CD8-positive, alpha-beta memory T cell (primary cell): ENCODE measurements around the gene ITGA3. TPM values are rescaled to one million over a fixed set of nuclear protein-coding genes. Genes with fewer than 3 reads are reported as not detected.

ENCODE experiments used
- CTCF ChIA-PET: fragments of 350-600 bp; sonication (Branson Sonifier 250); formaldehyde crosslinking; loops from one replicate; lab custom pipeline; 2021; ENCODE audit warnings: antibody characterized with exemption; lab: Charles Lee
- POLR2A ChIA-PET: fragments of 350-600 bp; sonication (Branson Sonifier 250); formaldehyde crosslinking; loops from one replicate; lab custom pipeline; 2021; ENCODE audit warnings: antibody characterized with exemption; lab: Charles Lee
- DNase-seq, 5 donors: peaks; one replicate each; pipeline versions ENCODE4 v3.0.0 to v3.0.0-alpha.2; 2020 to 2022; ENCODE audit warnings: mixed read lengths in 1 of 5
- H3K27ac ChIP-seq: one replicate; pipeline ENCODE4 v1.7.0; 2013; ENCODE audit warnings: low read depth, mild to moderate bottlenecking, low read length, moderate library complexity
- H3K27me3 ChIP-seq: 2 replicates; pipeline ENCODE4 v1.7.0; 2013; ENCODE audit warnings: low read length, mild to moderate bottlenecking; ENCODE audit not compliant: insufficient read depth, poor library complexity, severe bottlenecking
- H3K36me3 ChIP-seq: 2 replicates; pipeline ENCODE4 v1.7.0; 2013; ENCODE audit warnings: mild to moderate bottlenecking, low read length, moderate library complexity; ENCODE audit not compliant: insufficient read depth
- H3K4me1 ChIP-seq: 2 replicates; pipeline ENCODE4 v1.7.0; 2013; ENCODE audit warnings: mild to moderate bottlenecking, low read length, moderate library complexity; ENCODE audit not compliant: insufficient read depth
- H3K4me3 ChIP-seq: 2 replicates; pipeline ENCODE4 v1.7.0; 2013; ENCODE audit warnings: mild to moderate bottlenecking, low read length
- H3K9me3 ChIP-seq: 2 replicates; pipeline ENCODE4 v1.7.0; 2013; ENCODE audit warnings: mild to moderate bottlenecking, low read length
- H3K27ac Mint-ChIP-seq, 8 donors: one replicate each; pipeline ENCODE4 v1.8.0; 2020 to 2021; ENCODE audit warnings: mixed read lengths in 8 of 8, mild to moderate bottlenecking in 6 of 8, inconsistent platforms in 3 of 8, moderate library complexity in 3 of 8
- H3K27me3 Mint-ChIP-seq, 2 donors: one replicate each; pipeline ENCODE4 v1.8.0; 2020 to 2021; ENCODE audit warnings: mixed read lengths in 2 of 2, mild to moderate bottlenecking in 1 of 2, moderate library complexity in 1 of 2
- H3K36me3 Mint-ChIP-seq, 3 donors: one replicate each; pipeline ENCODE4 v1.8.0; 2020 to 2021; ENCODE audit warnings: mixed read lengths in 3 of 3, inconsistent platforms in 1 of 3, mild to moderate bottlenecking in 1 of 3
- H3K4me1 Mint-ChIP-seq, 3 donors: one replicate each; pipeline ENCODE4 v1.8.0; 2020 to 2021; ENCODE audit warnings: mixed read lengths in 3 of 3, inconsistent platforms in 1 of 3, mild to moderate bottlenecking in 1 of 3
- H3K4me3 Mint-ChIP-seq, 7 donors: one replicate each; pipeline ENCODE4 v1.8.0; 2020 to 2021; ENCODE audit warnings: mixed read lengths in 7 of 7, mild to moderate bottlenecking in 6 of 7, moderate library complexity in 4 of 7, inconsistent platforms in 2 of 7
- H3K9me3 Mint-ChIP-seq, 5 donors: one replicate each; pipeline ENCODE4 v1.8.0; 2020 to 2022; ENCODE audit warnings: mixed read lengths in 5 of 5, mild to moderate bottlenecking in 3 of 5, moderate library complexity in 2 of 5, inconsistent platforms in 1 of 5
- polyA plus RNA-seq: library from polyadenylated mRNA; unstranded; fragments of 300-500 nt; fragmentation: Illumina TruSeq; gene quantifications from one replicate; pipeline ENCODE4 v1.2.3, GENCODE V29; 2021
- total RNA-seq, 2 experiments: library from RNA; stranded (reverse); gene quantifications; one replicate each; pipeline ENCODE4 v1.2.3, GENCODE V29; 2021

Gene ITGA3
- total and polyA plus RNA-seq, 3 experiments from 2014 or later, result 2.7 to 12.5 (median 11.8) TPM

DNA sequence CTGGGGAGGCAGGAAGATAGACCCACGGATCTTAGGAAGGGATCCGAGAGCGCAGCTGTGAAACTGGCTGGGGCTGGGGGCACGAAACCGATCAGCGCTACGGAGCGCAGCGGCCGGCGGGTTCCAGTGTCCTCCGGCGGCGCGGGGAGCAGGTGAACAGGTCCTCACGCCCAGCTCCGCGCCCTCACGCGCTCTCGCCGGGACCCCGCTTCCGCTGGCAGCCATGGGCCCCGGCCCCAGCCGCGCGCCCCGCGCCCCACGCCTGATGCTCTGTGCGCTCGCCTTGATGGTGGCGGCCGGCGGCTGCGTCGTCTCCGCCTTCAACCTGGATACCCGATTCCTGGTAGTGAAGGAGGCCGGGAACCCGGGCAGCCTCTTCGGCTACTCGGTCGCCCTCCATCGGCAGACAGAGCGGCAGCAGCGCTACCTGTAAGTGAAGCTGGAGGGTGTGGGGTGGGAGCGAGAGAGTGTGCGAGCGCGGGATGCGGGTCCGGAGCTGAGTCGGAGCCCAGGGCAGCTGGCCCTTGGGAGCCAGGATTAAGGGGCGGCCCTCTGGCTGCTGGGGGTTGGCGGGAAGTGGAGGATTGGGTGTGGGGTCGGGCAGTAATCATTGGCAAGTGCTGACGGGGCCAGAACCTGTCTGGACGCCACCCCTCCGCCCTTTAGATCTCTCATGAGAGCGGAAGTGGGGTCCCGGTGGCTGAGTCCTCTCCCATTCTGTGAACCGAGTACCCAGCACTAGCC lies 479 bp downstream of the ITGA3 start:
- ChIA-PET CTCF (interaction anchor here (0.9 to 6.0 kb wide), 9 partner anchors 10 to 500 kb away, joined by 3 to 27 read pairs (median 5); no protein-coding TSS in a partner anchor), POLR2A (interaction anchor here (0.5 to 0.8 kb wide), 4 partner anchors 24 to 124 kb away, joined by 3 to 4 read pairs (median 3); no protein-coding TSS in a partner anchor)
- Mint-ChIP-seq H3K4me1 (peaks cover 19 to 31% (median 25%) of the 10 kb centered on the region in 3 donors), H3K9me3 (no peaks in the 10 kb centered on the region), H3K27me3 (no peaks in the 10 kb centered on the region), H3K27ac (peak overlapping the region in 7 of 8 donors; percentile 35 to 79 (median 50)), H3K36me3 (peaks cover 0 to 11% (median 2%) of the 10 kb centered on the region in 3 donors), H3K4me3 (peak overlapping the region; percentile 87 to 97 (median 90))
- Histone ChIP-seq H3K27me3 (no peaks in the 10 kb centered on the region), H3K9me3 (no peaks in the 10 kb centered on the region), H3K4me1 (peaks cover 10% of the 10 kb centered on the region), H3K27ac (no peak overlapping the region), H3K36me3 (no peaks in the 10 kb centered on the region), H3K4me3 (peak overlapping the region; percentile 72)
- peak; percentile 8 to 64 (median 42) for DNase-seq

GRCh38 chr17:50056961-50057330 lies 1.0 kb downstream of the ITGA3 start:
- DNase-seq, result no peak
- Mint-ChIP-seq H3K4me1 (peaks cover 18 to 29% (median 25%) of the 10 kb centered on the region in 3 donors), H3K36me3 (peaks cover 0 to 11% (median 2%) of the 10 kb centered on the region in 3 donors), H3K27me3 (no peaks in the 10 kb centered on the region), H3K27ac (peak overlapping the region in 4 of 8 donors; percentile 35 to 74 (median 48)), H3K9me3 (no peaks in the 10 kb centered on the region), H3K4me3 (peak overlapping the region; percentile 87 to 96 (median 90))
- POLR2A ChIA-PET, result interaction anchor here (0.8 kb wide), 1 partner anchor 38 kb away, joined by 3 read pairs; no protein-coding TSS in a partner anchor
- Histone ChIP-seq H3K27me3 (no peaks in the 10 kb centered on the region), H3K36me3 (no peaks in the 10 kb centered on the region), H3K4me1 (peaks cover 10% of the 10 kb centered on the region), H3K27ac (no peak overlapping the region), H3K9me3 (no peaks in the 10 kb centered on the region), H3K4me3 (peak overlapping the region; percentile 72)
- CTCF ChIA-PET, result interaction anchor here (0.9 to 6.0 kb wide), 8 partner anchors 10 to 501 kb away, joined by 3 to 27 read pairs (median 7); no protein-coding TSS in a partner anchor

- DNase-seq, result no peak
- Histone ChIP-seq H3K36me3 (no peaks in the 10 kb centered on the region), H3K4me1 (peaks cover 10% of the 10 kb centered on the region), H3K27ac (no peak overlapping the region), H3K27me3 (no peaks in the 10 kb centered on the region), H3K9me3 (no peaks in the 10 kb centered on the region), H3K4me3 (no peak overlapping the region)
- Mint-ChIP-seq H3K27ac (peak overlapping the region in 2 of 8 donors; percentile 2 to 25), H3K36me3 (peaks cover 0 to 11% (median 2%) of the 10 kb centered on the region in 3 donors), H3K4me3 (peak overlapping the region; percentile 73 to 96 (median 88)), H3K4me1 (peaks cover 18 to 29% (median 25%) of the 10 kb centered on the region in 3 donors), H3K9me3 (no peaks in the 10 kb centered on the region), H3K27me3 (no peaks in the 10 kb centered on the region)
- CTCF ChIA-PET, result interaction anchor here (1.8 to 6.0 kb wide), 4 partner anchors 10 to 36 kb away, joined by 7 to 27 read pairs (median 13); no protein-coding TSS in a partner anchor
- POLR2A ChIA-PET, result no interaction called here
Measured at GRCh38 chr17:50057521-50057991, 1.6 kb downstream of the ITGA3 start.

- H3K36me3 Mint-ChIP-seq, result peaks cover 0 to 11% (median 2%) of the 10 kb centered on the region in 3 donors
- no peaks in the 10 kb centered on the region for H3K9me3 Mint-ChIP-seq
- CTCF ChIA-PET, result interaction anchor here (0.7 to 6.0 kb wide), 3 partner anchors 29 to 36 kb away, joined by 5 to 19 read pairs (median 7); no protein-coding TSS in a partner anchor
Measured at GRCh38 chr17:50058296-50058953, 2.5 kb downstream of the ITGA3 start.

DNA sequence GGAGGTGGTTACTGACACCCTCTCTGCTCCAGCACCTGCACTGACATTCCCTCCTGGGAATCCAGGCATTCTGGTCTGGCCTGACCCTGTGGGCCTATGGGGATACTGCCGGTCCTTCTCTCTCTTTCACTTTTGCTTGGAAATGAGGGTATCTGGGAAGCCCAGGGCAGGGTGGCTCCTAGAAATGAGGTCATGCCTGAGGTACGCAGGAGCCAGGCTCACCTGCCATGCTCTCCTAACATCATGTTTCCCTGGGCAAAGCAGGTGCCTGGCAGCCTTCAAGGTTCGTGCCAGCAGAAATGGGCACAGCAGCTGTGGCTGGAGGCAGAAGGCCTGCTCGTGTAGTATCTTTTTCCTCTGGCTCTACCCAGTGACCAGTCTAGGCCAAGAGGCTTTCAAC lies 3.3 kb downstream of the ITGA3 start:
- Histone ChIP-seq H3K9me3 (no peaks in the 10 kb centered on the region), H3K27ac (no peak overlapping the region), H3K4me1 (peaks cover 10% of the 10 kb centered on the region), H3K4me3 (no peak overlapping the region), H3K27me3 (no peaks in the 10 kb centered on the region), H3K36me3 (no peaks in the 10 kb centered on the region)
- H3K4me1 Mint-ChIP-seq, result peaks cover 18 to 29% (median 25%) of the 10 kb centered on the region in 3 donors
- no peak overlapping the region for H3K27ac Mint-ChIP-seq
- ChIA-PET CTCF (interaction anchor here (2.4 kb wide), 1 partner anchor 32 kb away, joined by 7 read pairs; no protein-coding TSS in a partner anchor), POLR2A (no interaction called here)
- no peak overlapping the region for H3K4me3 Mint-ChIP-seq
- DNase-seq, result no peak
- no peaks in the 10 kb centered on the region for H3K9me3 Mint-ChIP-seq
- peaks cover 0 to 11% (median 2%) of the 10 kb centered on the region in 3 donors for H3K36me3 Mint-ChIP-seq
- no peaks in the 10 kb centered on the region for H3K27me3 Mint-ChIP-seq

More at GRCh38 chr17:50058296-50058953, 2.5 kb downstream of the ITGA3 start:
- no peaks in the 10 kb centered on the region for H3K36me3 ChIP-seq
- no peak overlapping the region for H3K4me3 ChIP-seq
- peaks cover 18 to 29% (median 25%) of the 10 kb centered on the region in 3 donors for H3K4me1 Mint-ChIP-seq
- H3K27me3 ChIP-seq, result no peaks in the 10 kb centered on the region
- H3K27me3 Mint-ChIP-seq, result no peaks in the 10 kb centered on the region
- POLR2A ChIA-PET, result no interaction called here
- no peak for DNase-seq
- peak overlapping the region; percentile 19 to 96 (median 57) for H3K4me3 Mint-ChIP-seq
- H3K9me3 ChIP-seq, result no peaks in the 10 kb centered on the region
- peaks cover 10% of the 10 kb centered on the region for H3K4me1 ChIP-seq
- H3K27ac ChIP-seq, result no peak overlapping the region
- H3K27ac Mint-ChIP-seq, result peak overlapping the region in 1 of 8 donors; percentile 23

GRCh38 chr17:50059759-50060273 lies 3.9 kb downstream of the ITGA3 start:
- H3K27ac ChIP-seq, result no peak overlapping the region
- POLR2A ChIA-PET, result no interaction called here
- no peak for DNase-seq
- peaks cover 0 to 11% (median 2%) of the 10 kb centered on the region in 3 donors for H3K36me3 Mint-ChIP-seq
- CTCF ChIA-PET, result no interaction called here
- no peak overlapping the region for H3K4me3 Mint-ChIP-seq
- no peak overlapping the region for H3K4me3 ChIP-seq
- no peaks in the 10 kb centered on the region for H3K36me3 ChIP-seq
- H3K9me3 Mint-ChIP-seq, result no peaks in the 10 kb centered on the region
- peaks cover 10% of the 10 kb centered on the region for H3K4me1 ChIP-seq
- H3K27me3 Mint-ChIP-seq, result no peaks in the 10 kb centered on the region
- H3K27ac Mint-ChIP-seq, result no peak overlapping the region
- H3K27me3 ChIP-seq, result no peaks in the 10 kb centered on the region
- H3K4me1 Mint-ChIP-seq, result peaks cover 18 to 29% (median 25%) of the 10 kb centered on the region in 3 donors
- H3K9me3 ChIP-seq, result no peaks in the 10 kb centered on the region

GRCh38 chr17:50060951-50061712 lies 5.2 kb downstream of the ITGA3 start:
- H3K9me3 Mint-ChIP-seq, result no peaks in the 10 kb centered on the region
- H3K36me3 Mint-ChIP-seq, result peaks cover 0 to 9% (median 7%) of the 10 kb centered on the region in 3 donors
- POLR2A ChIA-PET, result no interaction called here
- H3K36me3 ChIP-seq, result no peaks in the 10 kb centered on the region
- H3K4me3 Mint-ChIP-seq, result peak overlapping the region in 1 of 7 donors; percentile 37
- H3K27me3 Mint-ChIP-seq, result no peaks in the 10 kb centered on the region
- CTCF ChIA-PET, result no interaction called here
- H3K27me3 ChIP-seq, result no peaks in the 10 kb centered on the region
- H3K9me3 ChIP-seq, result no peaks in the 10 kb centered on the region
- no peak overlapping the region for H3K4me3 ChIP-seq
- DNase-seq, result peak in 1 of 5 donors; percentile 9
- peaks cover 14 to 23% (median 20%) of the 10 kb centered on the region in 3 donors for H3K4me1 Mint-ChIP-seq
- no peak overlapping the region for H3K27ac ChIP-seq
- H3K27ac Mint-ChIP-seq, result no peak overlapping the region
- peaks cover 10% of the 10 kb centered on the region for H3K4me1 ChIP-seq
